IPS-11a (cell line): ENCODE measurements around the gene MYLK4.

Source experiments
- H3K4me3 ChIP-seq: one replicate; pipeline ENCODE4 v1.5.1; 2013; ENCODE audit warnings: low read depth, low read length, control low read depth

The MYLK4 gene

GRCh38 chr6:2634139-2634964 lies 116.4 kb downstream of the MYLK4 start:
- peak overlapping the region; percentile 20 for H3K4me3 ChIP-seq

GRCh38 chr6:2633736-2634135 lies 117.0 kb downstream of the MYLK4 start:
- H3K4me3 ChIP-seq: no peak overlapping the region

DNA sequence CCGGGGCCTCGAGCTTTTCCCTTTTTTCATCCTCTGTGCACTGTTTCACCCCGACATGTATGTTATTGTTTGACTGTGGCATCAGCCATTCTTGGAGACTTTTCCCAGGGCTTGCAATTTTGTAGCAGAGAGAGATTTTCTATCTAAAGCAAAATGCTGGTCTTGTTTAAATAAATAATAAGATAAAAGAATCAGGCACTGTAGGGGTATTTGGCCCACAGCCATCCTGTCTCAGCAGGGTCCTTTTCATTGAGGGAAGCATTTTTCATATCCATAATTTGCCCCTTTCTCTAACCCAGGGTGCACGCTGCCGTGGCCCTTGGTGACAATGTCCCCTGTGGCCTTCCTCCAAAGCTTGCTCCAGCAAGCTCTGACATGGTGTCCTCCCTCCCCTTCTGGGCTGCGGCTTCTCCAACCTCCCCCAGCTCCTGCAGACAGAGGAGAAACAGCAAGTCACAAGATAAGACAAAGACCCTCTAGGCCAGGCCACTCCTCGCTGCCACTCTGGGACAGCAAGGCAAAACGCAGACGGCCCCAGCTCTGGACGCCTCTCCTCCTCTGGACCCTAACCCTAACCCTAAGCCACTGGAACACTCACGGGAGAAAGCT lies 117.6 kb downstream of the MYLK4 start:
- H3K4me3 ChIP-seq: no peak overlapping the region

DNA sequence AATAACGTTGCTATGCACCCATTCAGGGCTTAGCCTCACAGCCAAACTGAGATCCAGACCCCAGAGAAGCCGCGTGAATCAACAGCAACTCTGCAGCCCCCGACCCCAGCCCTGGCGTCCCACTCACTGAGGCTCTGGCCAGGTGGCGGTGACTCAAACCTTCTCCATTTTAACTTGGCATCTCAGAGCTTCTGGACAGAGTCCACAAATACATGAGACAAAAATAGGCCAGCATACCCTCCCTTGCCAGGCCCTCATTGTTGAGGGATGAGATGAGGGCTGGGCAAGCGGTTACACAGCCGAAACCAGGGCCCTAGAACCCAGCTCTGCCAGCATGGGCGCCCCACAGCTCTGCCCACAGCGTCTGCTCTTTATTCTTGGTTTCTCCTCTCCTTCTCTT lies 118.4 kb downstream of the MYLK4 start:
- H3K4me3 ChIP-seq: no peak overlapping the region

- H3K4me3 ChIP-seq: no peak overlapping the region
These were observed 119.7 kb downstream of the MYLK4 start for GRCh38 chr6:2630891-2631571.

- H3K4me3 ChIP-seq: no peak overlapping the region
These were observed 120.4 kb downstream of the MYLK4 start for GRCh38 chr6:2630359-2630758.

GRCh38 chr6:2626401-2626800 lies 124.3 kb downstream of the MYLK4 start:
- no peak overlapping the region for H3K4me3 ChIP-seq

DNA sequence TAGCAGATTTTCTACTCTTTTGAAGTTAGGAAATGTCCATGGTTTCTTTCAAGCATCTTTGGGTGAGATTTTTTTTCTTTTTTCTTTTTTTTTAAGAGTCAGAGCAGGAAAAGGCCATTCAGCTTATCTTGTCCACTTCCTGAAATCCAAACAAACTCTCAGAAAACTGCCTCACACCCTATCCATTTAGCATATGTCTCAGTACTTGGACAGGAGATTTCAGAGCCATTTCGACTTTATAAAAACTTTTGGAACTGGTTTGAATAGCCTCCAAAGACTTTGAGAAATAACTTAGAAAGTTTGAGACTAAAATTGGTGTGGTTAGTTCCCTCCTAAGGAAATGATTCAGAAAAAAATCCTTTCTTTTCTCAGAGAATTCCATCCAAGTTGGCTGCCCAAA lies 125.1 kb downstream of the MYLK4 start:
- no peak overlapping the region for H3K4me3 ChIP-seq

DNA sequence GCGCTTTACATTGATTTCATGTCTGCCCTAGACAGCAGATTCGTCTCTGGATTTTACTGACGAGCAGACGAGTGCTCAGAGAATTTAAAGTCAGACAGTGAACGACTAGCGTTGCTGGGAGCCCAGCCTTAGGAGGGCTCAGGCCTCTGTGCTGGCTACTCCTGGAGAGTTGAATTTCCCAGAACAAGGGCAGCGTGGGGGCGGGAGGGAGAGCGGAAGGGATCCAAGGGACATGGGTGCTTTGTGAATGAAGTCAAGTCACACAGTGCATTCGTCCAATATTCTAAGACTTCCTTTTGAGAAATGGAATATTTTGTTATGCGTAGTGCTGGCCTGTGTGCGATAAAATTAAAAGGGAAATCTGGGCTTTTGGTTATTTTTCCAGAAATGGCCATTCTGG lies 126.5 kb downstream of the MYLK4 start:
- no peak overlapping the region for H3K4me3 ChIP-seq

GRCh38 chr6:2623295-2623694 lies 127.4 kb downstream of the MYLK4 start:
- H3K4me3 ChIP-seq: no peak overlapping the region

DNA sequence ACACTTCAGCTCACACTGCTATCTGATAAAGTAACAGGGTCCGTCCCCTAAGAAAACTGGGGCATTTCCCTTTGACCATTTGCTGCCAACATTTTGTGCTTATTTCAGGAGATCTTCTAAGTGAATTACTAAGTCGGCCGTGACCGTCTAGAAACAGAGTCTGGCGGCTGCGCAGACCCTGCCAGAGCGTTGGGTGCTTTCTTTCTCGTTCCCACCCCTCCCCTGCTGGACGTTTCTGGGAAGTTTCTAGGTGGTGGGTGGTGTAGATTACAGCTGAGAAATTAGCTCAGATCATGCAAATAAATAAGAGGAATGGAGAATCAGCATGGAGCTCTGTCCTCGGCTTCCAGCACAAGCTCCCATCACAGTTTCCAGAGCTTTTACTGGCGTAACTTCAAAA lies 128.1 kb downstream of the MYLK4 start:
- H3K4me3 ChIP-seq: no peak overlapping the region

DNA sequence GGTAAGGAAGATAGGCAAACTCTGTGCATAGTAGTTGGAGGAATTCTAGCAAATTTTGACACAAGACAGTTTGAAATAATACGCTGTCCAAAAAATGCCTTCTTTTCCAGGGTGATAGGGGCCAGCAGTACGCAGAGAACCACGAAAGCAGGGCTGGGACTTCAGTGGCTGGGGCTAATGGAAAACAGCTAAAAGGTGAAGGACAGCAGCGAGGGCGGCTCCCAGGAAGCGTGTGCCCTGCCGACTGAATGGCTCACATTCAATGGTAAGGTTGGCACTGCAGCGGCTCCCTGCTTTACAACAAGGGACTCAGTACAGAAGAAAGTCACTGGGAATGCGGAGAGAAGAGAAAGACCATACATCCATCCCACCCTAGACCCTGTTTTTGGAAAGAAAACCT lies 131.1 kb downstream of the MYLK4 start:
- H3K4me3 ChIP-seq: no peak overlapping the region

DNA sequence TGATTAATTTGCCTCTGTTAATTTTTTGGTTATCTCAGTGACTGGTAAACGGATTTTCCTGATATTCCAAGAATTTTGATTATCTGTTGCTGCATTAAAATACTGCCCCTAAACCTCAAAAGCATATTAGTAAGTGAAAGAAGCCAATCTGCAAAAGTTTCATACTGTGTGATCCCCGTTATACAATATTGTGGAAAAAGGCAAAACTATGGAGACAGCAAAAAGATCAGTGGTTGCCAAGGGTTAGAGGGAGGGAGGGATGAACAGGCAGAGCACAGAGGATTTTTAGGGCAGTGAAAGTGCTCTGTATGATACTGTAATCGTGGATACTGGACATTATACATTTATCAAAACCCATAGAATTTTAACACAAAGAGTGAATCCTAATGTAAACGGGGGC lies 133.0 kb downstream of the MYLK4 start:
- no peak overlapping the region for H3K4me3 ChIP-seq

DNA sequence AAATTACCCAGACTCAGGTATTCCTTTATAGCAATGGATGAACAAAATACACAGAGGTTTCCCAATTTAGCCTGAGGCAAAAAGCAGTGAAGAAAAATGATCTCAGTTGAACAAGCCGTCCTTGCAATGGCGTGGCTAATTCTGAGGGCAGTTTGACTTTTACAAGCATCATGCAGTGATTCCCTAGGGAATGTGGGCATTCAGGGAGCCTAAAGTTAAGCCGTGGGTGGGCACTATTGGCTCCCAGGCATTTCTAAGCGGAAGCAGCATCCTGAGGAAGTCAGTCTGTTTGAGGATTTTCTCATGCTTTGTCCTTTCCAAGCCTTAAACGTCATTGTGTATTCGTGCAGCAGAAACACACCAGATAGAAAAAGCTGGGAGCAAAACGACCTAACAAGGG lies 133.9 kb downstream of the MYLK4 start:
- no peak overlapping the region for H3K4me3 ChIP-seq

DNA sequence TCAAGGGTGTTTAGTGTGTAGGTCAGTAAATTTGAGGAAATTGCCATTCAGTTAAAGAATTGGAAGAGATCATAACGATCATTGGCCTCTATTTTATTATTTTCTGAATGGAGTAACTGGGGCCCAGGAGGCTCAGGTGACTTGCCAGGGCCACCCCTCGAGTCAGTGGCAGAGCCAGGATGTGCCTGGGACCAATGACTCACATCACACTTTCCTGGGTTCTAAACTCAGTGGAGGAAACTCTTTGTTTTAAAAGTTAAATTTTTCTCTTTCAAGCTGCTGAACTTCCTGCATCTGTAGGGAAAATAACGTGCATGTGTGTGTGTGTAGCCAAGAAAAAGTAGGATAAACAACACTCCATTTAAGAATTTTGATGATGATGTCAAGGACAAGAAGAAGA lies 135.5 kb downstream of the MYLK4 start:
- no peak overlapping the region for H3K4me3 ChIP-seq

- H3K4me3 ChIP-seq: no peak overlapping the region
These were observed 135.9 kb downstream of the MYLK4 start for GRCh38 chr6:2614846-2615245.

DNA sequence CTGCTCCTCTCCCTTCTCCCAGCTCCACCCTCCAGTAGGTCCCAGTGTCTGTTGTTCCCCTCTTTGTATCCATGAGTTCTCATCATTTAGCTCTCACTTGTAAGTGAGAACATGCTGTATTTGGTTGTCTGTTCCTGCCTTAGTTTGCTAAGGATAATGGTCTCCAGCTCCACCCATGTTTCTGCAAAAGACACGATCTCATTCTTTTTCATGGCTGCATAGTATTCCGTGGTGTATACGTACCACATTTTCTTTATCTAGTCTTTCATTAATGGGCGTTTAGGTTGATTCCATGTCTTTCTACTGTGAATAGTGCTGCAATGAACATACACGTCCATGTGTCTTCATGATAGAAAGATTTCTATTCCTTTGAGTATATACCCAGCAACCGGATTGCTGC lies 136.6 kb downstream of the MYLK4 start:
- no peak overlapping the region for H3K4me3 ChIP-seq
